SK-N-SH (cell line): ENCODE results near the gene FAM114A1. TPM values are rescaled to one million over a fixed set of nuclear protein-coding genes. Genes with fewer than 3 reads are reported as not detected.
"Not testable (repeated sequence)": the region's sequence is repeated elsewhere in the genome, so short reads cannot be mapped to it uniquely, and the experiment has no call there.

ENCODE experiments used
- CTCF ChIA-PET: fragments of 300-600, 350-600 bp; formaldehyde crosslinking; extraction: SDS; loops from one replicate; lab custom pipeline; 2021; lab: Yijun Ruan, JAX
- POLR2A ChIA-PET: fragments of 350-600 bp; sonication (Branson Sonifier 250); formaldehyde crosslinking; extraction: SDS; loops from one replicate; lab custom pipeline; 2020; ENCODE audit warnings: antibody characterized with exemption, inconsistent platforms; lab: Yijun Ruan, JAX
- DNase-seq: peaks from one replicate; pipeline ENCODE4 v3.0.0; 2012
- H2AFZ ChIP-seq: fragments of 200-600 bp; sonication (generic); 2 replicates; pipeline ENCODE4 v1.8.1; 2016; ENCODE audit warnings: antibody characterized with exemption, mild to moderate bottlenecking, low read depth
- H3F3A ChIP-seq: fragments of 200-600 bp; sonication (generic); replicated peaks from 2 replicates; pipeline ENCODE3; 2016; ENCODE audit warnings: antibody characterized with exemption, mild to moderate bottlenecking; ENCODE audit not compliant: insufficient read depth
- H3K27ac ChIP-seq, 2 experiments: fragments of 200-500 bp in 1 of 2; fragments of 200-600 bp in 1 of 2; sonication (Bioruptor generic) in 1 of 2; sonication (generic), shearing (Covaris generic) in 1 of 2; 2 replicates each; pipeline versions ENCODE4 v1.5.1 to v1.6.1; 2014 to 2016; ENCODE audit warnings: low read depth in 2 of 2, inconsistent platforms in 1 of 2, low read length in 1 of 2, mild to moderate bottlenecking in 1 of 2, mixed read lengths in 1 of 2
- H3K27me3 ChIP-seq: fragments of 200-600 bp; sonication (generic), shearing (Covaris generic); 2 replicates; pipeline ENCODE4 v1.6.1; 2016; ENCODE audit warnings: mixed run types; ENCODE audit not compliant: insufficient read depth
- H3K36me3 ChIP-seq, 2 experiments: fragments of 200-500 bp in 1 of 2; fragments of 200-600 bp in 1 of 2; sonication (Bioruptor generic) in 1 of 2; sonication (generic) in 1 of 2; replicated peaks in 1 of 2; 2 replicates each; pipeline versions ENCODE3 to v1.5.1; 2014 to 2016; ENCODE audit warnings: low read length in 1 of 2, mild to moderate bottlenecking in 1 of 2; ENCODE audit not compliant: insufficient read depth in 2 of 2, control insufficient read depth in 1 of 2
- H3K4me1 ChIP-seq, 2 experiments: fragments of 200-500 bp in 1 of 2; fragments of 200-600 bp in 1 of 2; sonication (Bioruptor generic) in 1 of 2; sonication (generic), shearing (Covaris generic) in 1 of 2; 2 replicates each; pipeline versions ENCODE4 v1.5.1 to v1.6.1; 2014 to 2016; ENCODE audit warnings: low read depth in 1 of 2, low read length in 1 of 2, mixed run types in 1 of 2; ENCODE audit not compliant: insufficient read depth in 2 of 2, control insufficient read depth in 1 of 2
- H3K4me2 ChIP-seq: fragments of 200-600 bp; sonication (generic), shearing (Covaris generic); 2 replicates; pipeline ENCODE4 v1.6.1; 2017; ENCODE audit warnings: mixed run types
- H3K4me3 ChIP-seq, 2 experiments: fragments of 200-500 bp in 1 of 2; fragments of 200-600 bp in 1 of 2; sonication (Bioruptor generic) in 1 of 2; sonication (generic), shearing (Covaris generic) in 1 of 2; 2 replicates each; pipeline versions ENCODE4 v1.5.1 to v1.8.1; 2014 to 2016; ENCODE audit warnings: low read depth in 2 of 2, inconsistent platforms in 1 of 2, low read length in 1 of 2, mild to moderate bottlenecking in 1 of 2, mixed read lengths in 1 of 2, moderate library complexity in 1 of 2
- H3K79me2 ChIP-seq: fragments of 200-600 bp; sonication (generic); 2 replicates; pipeline ENCODE4 v1.8.1; 2017; ENCODE audit warnings: mild to moderate bottlenecking; ENCODE audit not compliant: insufficient read depth
- H3K9ac ChIP-seq: fragments of 200-600 bp; sonication (generic); 2 replicates; pipeline ENCODE4 v1.6.1; 2017; ENCODE audit warnings: mixed run types
- H3K9me2 ChIP-seq: fragments of 200-600 bp; sonication (generic); 2 replicates; pipeline ENCODE4 v1.6.1; 2017; ENCODE audit warnings: mixed run types
- H3K9me3 ChIP-seq: fragments of 200-600 bp; sonication (generic); 2 replicates; pipeline ENCODE4 v1.6.1; 2017; ENCODE audit warnings: mixed run types, mild to moderate bottlenecking, moderate library complexity
- H4K20me1 ChIP-seq: fragments of 200-600 bp; sonication (generic); 2 replicates; pipeline ENCODE4 v1.6.1; 2017; ENCODE audit warnings: mild to moderate bottlenecking, mixed run types; ENCODE audit not compliant: insufficient read depth
- CHD2 ChIP-seq: fragments of 150-350 bp; IDR thresholded peaks from 2 replicates; pipeline ENCODE4 v1.6.1; 2018; ENCODE audit warnings: low read length; ENCODE audit not compliant: partially characterized antibody
- EZH2phosphoT487 ChIP-seq: fragments of 200-600 bp; sonication (generic); IDR thresholded peaks from 2 replicates; pipeline ENCODE4 v1.6.1; 2017; ENCODE audit warnings: low read depth, mixed run types, mild to moderate bottlenecking, antibody characterized with exemption, moderate library complexity, borderline replicate concordance
- MAX ChIP-seq: IDR thresholded peaks from 2 replicates; pipeline ENCODE4 v1.4.0; 2012; ENCODE audit warnings: low read depth
- NRF1 ChIP-seq: IDR thresholded peaks from 2 replicates; pipeline ENCODE4 v1.6.1; 2012; ENCODE audit warnings: low read depth, mild to moderate bottlenecking, low read length
- PBX3 ChIP-seq: IDR thresholded peaks from 2 replicates; pipeline ENCODE4; 2012
- POLR2AphosphoS5 ChIP-seq: IDR thresholded peaks from 2 replicates; pipeline ENCODE4 v1.6.1; 2012; ENCODE audit warnings: low read depth, low read length
- RCOR1 ChIP-seq: fragments of 150-350 bp; IDR thresholded peaks from 2 replicates; pipeline ENCODE4 v1.6.1; 2017; ENCODE audit warnings: antibody characterized with exemption, low read length
- RFX5 ChIP-seq: IDR thresholded peaks from 2 replicates; pipeline ENCODE4 v1.6.1; 2012; ENCODE audit warnings: mild to moderate bottlenecking, improper control_type of control experiment, low read length
- SMC3 ChIP-seq: IDR thresholded peaks from 2 replicates; pipeline ENCODE4 v1.6.1; 2012; ENCODE audit warnings: low read depth, low read length, improper control_type of control experiment
- YY1 ChIP-seq: IDR thresholded peaks from 2 replicates; pipeline ENCODE4 v1.4.0; 2012; ENCODE audit warnings: low read depth, mild to moderate bottlenecking
- ZBTB33 ChIP-seq: IDR thresholded peaks from 2 replicates; pipeline ENCODE4 v1.4.0; 2012; ENCODE audit warnings: low read depth, borderline replicate concordance
- WGBS: methylation state at CpG from one replicate; pipeline ENCODE4 v1.1.6; 2017; ENCODE audit warnings: low lambda C conversion rate; 5-methylcytosine and 5-hydroxymethylcytosine counted together
- polyA plus RNA-seq, 3 experiments: library from polyadenylated mRNA; depleted of rRNA; stranded (reverse); fragments of >200 nt; gene quantifications; 2 replicates each; pipeline ENCODE4 v1.2.3, GENCODE V29; 2012
- TF ChIP-seq, protein P1 (sequence below): IDR thresholded peaks from 2 replicates; pipeline ENCODE4 v1.4.0; 2012; ENCODE audit warnings: low read depth, borderline replicate concordance
- TF ChIP-seq, protein P2 (sequence below): fragments of 150-350 bp; IDR thresholded peaks from 2 replicates; pipeline ENCODE4 v1.6.1; 2016; ENCODE audit warnings: mild to moderate bottlenecking, low read depth, low read length

FAM114A1 gene
- polyA plus RNA-seq, 1 of the 3 experiments (the other 2 are of a cell fraction): 54.2 TPM

GRCh38 chr4:38940476-38940875, 72.9 kb downstream of the FAM114A1 start:
- no peaks in the 10 kb centered on the region for H3K79me2 ChIP-seq
- H2AFZ ChIP-seq: no peak overlapping the region
- no peaks in the 10 kb centered on the region for H3K9me2 ChIP-seq
- H3K27me3 ChIP-seq: no peaks in the 10 kb centered on the region
- no peaks in the 10 kb centered on the region for H4K20me1 ChIP-seq
- DNase-seq: no peak
- WGBS: 92% methylated on average over 3 of the region's 3 CpGs
- H3K4me2 ChIP-seq: no peak overlapping the region
- peaks cover 0 to 7% of the 10 kb centered on the region in 2 experiments; a peak in 1 of 4 replicates for H3K4me1 ChIP-seq
- TF ChIP-seq POLR2AphosphoS5 (no peak), MAX (no peak), RFX5 (no peak), NRF1 (no peak), PBX3 (no peak), YY1 (no peak)
- TF ChIP-seq, all 33 proteins: peak for 0
- Histone ChIP-seq H3K9ac (no peak overlapping the region), H3K27ac (no peak overlapping the region), H3K36me3 (peaks cover 2 to 73% of the 10 kb centered on the region in 2 experiments), H3F3A (peaks cover 1% of the 10 kb centered on the region), H3K4me3 (no peak overlapping the region), H3K9me3 (no peaks in the 10 kb centered on the region)
- ChIA-PET CTCF (interaction anchor here (0.6 kb wide), 1 partner anchor 195 kb away, joined by 3 read pairs; no protein-coding TSS in a partner anchor), POLR2A (no interaction called here)

DNA sequence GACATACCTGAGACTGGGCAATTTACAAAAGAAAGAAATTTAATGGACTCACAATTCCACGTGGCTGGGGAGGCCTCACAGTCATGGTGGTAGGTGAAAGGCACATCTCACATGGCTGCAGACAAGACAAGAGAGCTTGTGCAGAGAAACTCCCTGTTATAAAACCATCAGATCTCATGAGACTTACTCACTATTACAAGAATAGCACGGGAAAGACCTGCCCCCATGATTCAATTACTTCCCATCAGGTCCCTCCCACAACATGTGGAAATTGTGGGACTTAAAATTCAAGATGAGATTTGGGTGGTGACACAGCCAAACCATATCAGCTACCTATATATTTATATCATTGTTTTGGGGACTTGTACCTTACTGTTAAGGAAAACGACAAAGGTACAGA, 74.3 kb downstream of the FAM114A1 start:
- H3K79me2 ChIP-seq, H3K4me1 ChIP-seq, H3K27me3 ChIP-seq, H3K9me3 ChIP-seq, H3K9ac ChIP-seq, H3F3A ChIP-seq, POLR2A ChIA-PET, H3K4me3 ChIP-seq, H4K20me1 ChIP-seq, H3K9me2 ChIP-seq, DNase-seq, H3K27ac ChIP-seq, H3K4me2 ChIP-seq, H2AFZ ChIP-seq: not testable (repeated sequence)
- H3K36me3 ChIP-seq: peaks cover 2 to 63% of the 10 kb centered on the region in 2 experiments
- WGBS: 93% methylated on average over 3 of the region's 3 CpGs
- CTCF ChIA-PET: interaction anchor here (0.8 to 2.0 kb wide), 4 partner anchors 9 to 39 kb away, joined by 3 to 7 read pairs (median 4); no protein-coding TSS in a partner anchor

GRCh38 chr4:38943343-38943742, 75.7 kb downstream of the FAM114A1 start:
- Histone ChIP-seq H3K9me3 (no peaks in the 10 kb centered on the region), H3K36me3 (peaks cover 2 to 54% of the 10 kb centered on the region in 2 experiments)
- CTCF ChIA-PET: interaction anchor here (0.6 to 2.0 kb wide), 3 partner anchors 30 to 192 kb away, joined by 3 to 7 read pairs (median 7); no protein-coding TSS in a partner anchor
- TF ChIP-seq EZH2phosphoT487 (no peak), ZBTB33 (no peak), SMC3 (no peak), MAX (no peak), PBX3 (no peak), RCOR1 (peak; percentile 72), NRF1 (no peak), YY1 (no peak), CHD2 (peak; percentile 78)
- TF ChIP-seq, protein P1, sequence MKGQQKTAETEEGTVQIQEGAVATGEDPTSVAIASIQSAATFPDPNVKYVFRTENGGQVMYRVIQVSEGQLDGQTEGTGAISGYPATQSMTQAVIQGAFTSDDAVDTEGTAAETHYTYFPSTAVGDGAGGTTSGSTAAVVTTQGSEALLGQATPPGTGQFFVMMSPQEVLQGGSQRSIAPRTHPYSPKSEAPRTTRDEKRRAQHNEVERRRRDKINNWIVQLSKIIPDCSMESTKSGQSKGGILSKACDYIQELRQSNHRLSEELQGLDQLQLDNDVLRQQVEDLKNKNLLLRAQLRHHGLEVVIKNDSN: no peak
- TF ChIP-seq, protein P2, sequence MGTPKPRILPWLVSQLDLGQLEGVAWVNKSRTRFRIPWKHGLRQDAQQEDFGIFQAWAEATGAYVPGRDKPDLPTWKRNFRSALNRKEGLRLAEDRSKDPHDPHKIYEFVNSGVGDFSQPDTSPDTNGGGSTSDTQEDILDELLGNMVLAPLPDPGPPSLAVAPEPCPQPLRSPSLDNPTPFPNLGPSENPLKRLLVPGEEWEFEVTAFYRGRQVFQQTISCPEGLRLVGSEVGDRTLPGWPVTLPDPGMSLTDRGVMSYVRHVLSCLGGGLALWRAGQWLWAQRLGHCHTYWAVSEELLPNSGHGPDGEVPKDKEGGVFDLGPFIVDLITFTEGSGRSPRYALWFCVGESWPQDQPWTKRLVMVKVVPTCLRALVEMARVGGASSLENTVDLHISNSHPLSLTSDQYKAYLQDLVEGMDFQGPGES: no peak

More at GRCh38 chr4:38943343-38943742, 75.7 kb downstream of the FAM114A1 start:
- H3K9ac ChIP-seq: no peak overlapping the region
- DNase-seq: peak; percentile 73
- no peak overlapping the region for H3K4me3 ChIP-seq
- H3K4me2 ChIP-seq: no peak overlapping the region
- POLR2A ChIA-PET: interaction anchor here (1.0 kb wide), 1 partner anchor 13 kb away, joined by 3 read pairs; no protein-coding TSS in a partner anchor
- no peak overlapping the region for H2AFZ ChIP-seq
- peak overlapping the region in 1 of 2 experiments; percentile 62; a peak in 2 of 4 replicates for H3K27ac ChIP-seq
- 77% methylated on average over 4 of the region's 4 CpGs for WGBS
- no peaks in the 10 kb centered on the region for H4K20me1 ChIP-seq
- H3F3A ChIP-seq: peaks cover 21% of the 10 kb centered on the region
- H3K79me2 ChIP-seq: no peaks in the 10 kb centered on the region
- H3K4me1 ChIP-seq: peaks cover 0 to 7% of the 10 kb centered on the region in 2 experiments; a peak in 2 of 4 replicates
- H3K9me2 ChIP-seq: no peaks in the 10 kb centered on the region
- H3K27me3 ChIP-seq: no peaks in the 10 kb centered on the region
